ENCODE results near the gene MAP1LC3B.

The MAP1LC3B gene

GRCh38 chr16:87437911-87438610 lies 45.9 kb downstream of the MAP1LC3B start:
- no peak overlapping the region for H3K4me3 ChIP-seq (ENCODE audit: low read depth, low read length)
- no peak overlapping the region for H4K8ac ChIP-seq (ENCODE audit: low read depth, low read length)
- H3K4me2 ChIP-seq (ENCODE audit: low read length) = no peak overlapping the region
- no CpG with 5 or more reads among the region's 17 CpGs for WGBS (ENCODE audit: extremely low coverage, insufficient coverage, insufficient read length)
- peaks cover 0 to 4% of the 10 kb centered on the region in 2 experiments for H3K36me3 ChIP-seq (ENCODE audit: control insufficient read depth in 1 of 2, insufficient read depth in 2 of 2, low read length in 2 of 2)
- no peaks in the 10 kb centered on the region for H3K27me3 ChIP-seq (ENCODE audit: insufficient read depth, low read length)
- no peak overlapping the region for H4K12ac ChIP-seq (ENCODE audit: low read depth, low read length)
- no peak overlapping the region for H4K91ac ChIP-seq (ENCODE audit: low read depth, low read length)
- no peak overlapping the region for H3K4ac ChIP-seq (ENCODE audit: low read depth, low read length)
- no peaks in the 10 kb centered on the region for H3K9me3 ChIP-seq (ENCODE audit: insufficient read depth, low read depth, low read length)
- H2AK5ac ChIP-seq (ENCODE audit: low read length) = no peak overlapping the region
- H3K9ac ChIP-seq (ENCODE audit: low read length) = no peak overlapping the region
- no peak overlapping the region for H2BK5ac ChIP-seq (ENCODE audit: low read depth, low read length, poor library complexity)
- no peaks in the 10 kb centered on the region for H3K79me1 ChIP-seq (ENCODE audit: low read length)
- H3K27ac ChIP-seq (ENCODE audit: low read depth, low read length) = no peak overlapping the region
- no peaks in the 10 kb centered on the region for H3K4me1 ChIP-seq (ENCODE audit: control insufficient read depth in 1 of 2, insufficient read depth in 2 of 2, low read length in 2 of 2)
- peak overlapping the region; percentile 3 for H2AFZ ChIP-seq (ENCODE audit: insufficient read depth, low read length, poor library complexity)
- H3K79me2 ChIP-seq (ENCODE audit: control insufficient read depth, insufficient read depth, low read length, poor library complexity) = no peaks in the 10 kb centered on the region
- H3K18ac ChIP-seq (ENCODE audit: low read length) = no peak overlapping the region
- no peak overlapping the region for H3K14ac ChIP-seq (ENCODE audit: low read length)
- H3K23ac ChIP-seq (ENCODE audit: low read length) = no peak overlapping the region
- H2BK120ac ChIP-seq (ENCODE audit: insufficient read depth, low read length, poor library complexity) = no peak overlapping the region
- DNase-seq = no peak
- no peak overlapping the region for H2BK12ac ChIP-seq (ENCODE audit: low read length)

- Histone ChIP-seq H4K12ac (ENCODE audit: low read depth, low read length) (no peak overlapping the region), H3K18ac (ENCODE audit: low read length) (no peak overlapping the region), H3K4ac (ENCODE audit: low read depth, low read length) (no peak overlapping the region), H4K91ac (ENCODE audit: low read depth, low read length) (no peak overlapping the region), H3K4me1 (ENCODE audit: control insufficient read depth in 1 of 2, insufficient read depth in 2 of 2, low read length in 2 of 2) (no peaks in the 10 kb centered on the region), H3K27ac (ENCODE audit: low read depth, low read length) (no peak overlapping the region), H3K14ac (ENCODE audit: low read length) (no peak overlapping the region), H4K8ac (ENCODE audit: low read depth, low read length) (no peak overlapping the region), H3K79me1 (ENCODE audit: low read length) (no peaks in the 10 kb centered on the region), H2BK120ac (ENCODE audit: insufficient read depth, low read length, poor library complexity) (no peak overlapping the region), H2AFZ (ENCODE audit: insufficient read depth, low read length, poor library complexity) (no peak overlapping the region), H3K27me3 (ENCODE audit: insufficient read depth, low read length) (no peaks in the 10 kb centered on the region), H3K23ac (ENCODE audit: low read length) (no peak overlapping the region), H2BK5ac (ENCODE audit: low read depth, low read length, poor library complexity) (no peak overlapping the region), H2BK12ac (ENCODE audit: low read length) (no peak overlapping the region), H3K79me2 (ENCODE audit: control insufficient read depth, insufficient read depth, low read length, poor library complexity) (no peaks in the 10 kb centered on the region), H3K4me2 (ENCODE audit: low read length) (no peak overlapping the region), H3K4me3 (ENCODE audit: low read depth, low read length) (no peak overlapping the region), H3K36me3 (ENCODE audit: control insufficient read depth in 1 of 2, insufficient read depth in 2 of 2, low read length in 2 of 2) (peaks cover 0 to 4% of the 10 kb centered on the region in 2 experiments), H3K9me3 (ENCODE audit: insufficient read depth, low read depth, low read length) (no peaks in the 10 kb centered on the region), H3K9ac (ENCODE audit: low read length) (no peak overlapping the region), H2AK5ac (ENCODE audit: low read length) (no peak overlapping the region)
- no CpG with 5 or more reads among the region's 9 CpGs for WGBS (ENCODE audit: extremely low coverage, insufficient coverage, insufficient read length)
- DNase-seq = no peak
Observed at GRCh38 chr16:87438611-87438985, 46.5 kb downstream of the MAP1LC3B start.

- no CpG with 5 or more reads among the region's 10 CpGs for WGBS (ENCODE audit: extremely low coverage, insufficient coverage, insufficient read length)
- Histone ChIP-seq H4K8ac (ENCODE audit: low read depth, low read length) (no peak overlapping the region), H3K27me3 (ENCODE audit: insufficient read depth, low read length) (no peaks in the 10 kb centered on the region), H2BK12ac (ENCODE audit: low read length) (no peak overlapping the region), H2AK5ac (ENCODE audit: low read length) (no peak overlapping the region), H2BK120ac (ENCODE audit: insufficient read depth, low read length, poor library complexity) (no peak overlapping the region), H4K12ac (ENCODE audit: low read depth, low read length) (no peak overlapping the region), H3K14ac (ENCODE audit: low read length) (no peak overlapping the region), H3K9ac (ENCODE audit: low read length) (no peak overlapping the region), H3K23ac (ENCODE audit: low read length) (no peak overlapping the region), H4K91ac (ENCODE audit: low read depth, low read length) (no peak overlapping the region), H3K18ac (ENCODE audit: low read length) (no peak overlapping the region), H2BK5ac (ENCODE audit: low read depth, low read length, poor library complexity) (no peak overlapping the region), H3K36me3 (ENCODE audit: control insufficient read depth in 1 of 2, insufficient read depth in 2 of 2, low read length in 2 of 2) (peaks cover 1 to 4% of the 10 kb centered on the region in 2 experiments), H3K4ac (ENCODE audit: low read depth, low read length) (no peak overlapping the region), H2AFZ (ENCODE audit: insufficient read depth, low read length, poor library complexity) (no peak overlapping the region), H3K27ac (ENCODE audit: low read depth, low read length) (no peak overlapping the region), H3K4me3 (ENCODE audit: low read depth, low read length) (no peak overlapping the region), H3K79me2 (ENCODE audit: control insufficient read depth, insufficient read depth, low read length, poor library complexity) (no peaks in the 10 kb centered on the region), H3K9me3 (ENCODE audit: insufficient read depth, low read depth, low read length) (no peaks in the 10 kb centered on the region), H3K4me2 (ENCODE audit: low read length) (no peak overlapping the region), H3K79me1 (ENCODE audit: low read length) (no peaks in the 10 kb centered on the region), H3K4me1 (ENCODE audit: control insufficient read depth in 1 of 2, insufficient read depth in 2 of 2, low read length in 2 of 2) (no peaks in the 10 kb centered on the region)
- no peak for DNase-seq
Observed at GRCh38 chr16:87439926-87440325, 47.8 kb downstream of the MAP1LC3B start.

DNA sequence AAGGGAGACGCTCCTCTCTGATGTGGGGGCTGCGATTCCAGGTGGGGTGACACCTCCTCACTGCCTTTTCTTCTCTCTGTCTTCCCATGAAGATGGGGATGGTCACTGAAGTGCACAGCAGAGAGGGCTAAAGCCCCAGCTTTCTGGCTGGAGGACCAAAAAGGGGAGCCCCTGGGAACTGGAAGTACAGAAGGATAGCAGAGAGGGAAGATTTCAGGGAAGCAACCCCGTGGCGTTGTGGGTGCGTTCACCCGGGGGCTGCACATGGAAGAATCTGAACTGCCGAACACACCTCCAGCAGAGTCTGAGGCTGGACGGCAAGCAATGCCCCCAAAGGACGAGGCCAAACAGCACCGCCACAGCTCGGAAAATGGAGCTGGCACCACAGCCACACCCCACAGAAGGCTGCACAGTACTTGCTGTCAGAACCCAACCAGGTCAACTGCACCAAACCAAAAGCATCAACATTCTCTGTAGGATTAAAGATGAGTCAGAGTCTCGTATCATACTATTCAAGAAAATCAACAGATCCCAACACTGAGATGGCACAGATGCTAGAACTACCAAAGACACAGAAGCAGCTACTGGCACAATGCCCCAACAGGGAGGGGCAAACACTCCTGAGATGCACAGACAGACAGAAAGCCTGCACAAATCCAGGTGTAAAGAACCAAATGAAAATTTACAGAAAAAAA lies 49.9 kb downstream of the MAP1LC3B start:
- Histone ChIP-seq H3K9me3 (ENCODE audit: insufficient read depth, low read depth, low read length) (no peaks in the 10 kb centered on the region), H3K36me3 (ENCODE audit: control insufficient read depth in 1 of 2, insufficient read depth in 2 of 2, low read length in 2 of 2) (peaks cover 1 to 7% of the 10 kb centered on the region in 2 experiments), H3K4me3 (ENCODE audit: low read depth, low read length) (no peak overlapping the region), H3K79me2 (ENCODE audit: control insufficient read depth, insufficient read depth, low read length, poor library complexity) (no peaks in the 10 kb centered on the region), H3K27me3 (ENCODE audit: insufficient read depth, low read length) (no peaks in the 10 kb centered on the region), H2BK12ac (ENCODE audit: low read length) (no peak overlapping the region), H3K23ac (ENCODE audit: low read length) (no peak overlapping the region), H4K8ac (ENCODE audit: low read depth, low read length) (no peak overlapping the region), H3K18ac (ENCODE audit: low read length) (peak overlapping the region; percentile 43), H2BK120ac (ENCODE audit: insufficient read depth, low read length, poor library complexity) (no peak overlapping the region), H3K14ac (ENCODE audit: low read length) (no peak overlapping the region), H3K4ac (ENCODE audit: low read depth, low read length) (no peak overlapping the region), H3K27ac (ENCODE audit: low read depth, low read length) (no peak overlapping the region), H2AFZ (ENCODE audit: insufficient read depth, low read length, poor library complexity) (no peak overlapping the region), H3K9ac (ENCODE audit: low read length) (no peak overlapping the region), H4K12ac (ENCODE audit: low read depth, low read length) (no peak overlapping the region), H3K79me1 (ENCODE audit: low read length) (no peaks in the 10 kb centered on the region), H2BK5ac (ENCODE audit: low read depth, low read length, poor library complexity) (no peak overlapping the region), H4K91ac (ENCODE audit: low read depth, low read length) (no peak overlapping the region), H3K4me2 (ENCODE audit: low read length) (no peak overlapping the region), H3K4me1 (ENCODE audit: control insufficient read depth in 1 of 2, insufficient read depth in 2 of 2, low read length in 2 of 2) (no peaks in the 10 kb centered on the region), H2AK5ac (ENCODE audit: low read length) (no peak overlapping the region)
- no peak for DNase-seq
- whole genome bisulfite sequencing (ENCODE audit: extremely low coverage, insufficient coverage, insufficient read length) = no CpG with 5 or more reads among the region's 12 CpGs
